Measurements from ENCODE around the gene RIN3. TPM values are rescaled to one million over a fixed set of nuclear protein-coding genes. Genes with fewer than 3 reads are reported as not detected.

The RIN3 gene
- total and polyA plus RNA-seq, 2 donors = 6.2 to 20.6 TPM

- 91% methylated on average over 7 of the region's 7 CpGs for WGBS
- Histone ChIP-seq H3K4me1 (ENCODE audit: control insufficient read depth in 2 of 2, insufficient read depth in 2 of 2, low read length in 2 of 2) (peaks cover 57 to 84% of the 10 kb centered on the region in 2 donors), H3K27ac (ENCODE audit: low read depth in 1 of 2, low read length in 1 of 2) (peak overlapping the region in 1 of 2 donors; percentile 77), H3K9me3 (ENCODE audit: control insufficient read depth in 2 of 2, insufficient read depth in 1 of 2, low read length in 1 of 2) (peaks cover 0 to 4% of the 10 kb centered on the region in 2 donors), H3K4me3 (ENCODE audit: low read length in 2 of 2) (no peak overlapping the region), H3K27me3 (ENCODE audit: control insufficient read depth in 2 of 2, insufficient read depth in 1 of 2, low read length in 1 of 2) (no peaks in the 10 kb centered on the region), H3K36me3 (ENCODE audit: control insufficient read depth in 2 of 2, insufficient read depth in 2 of 2, low read length in 1 of 2) (peaks cover 13 to 48% of the 10 kb centered on the region in 2 donors)
- DNase-seq (ENCODE audit: low read depth in 6 of 9, low spot score in 9 of 9) = no peak
These were observed 67.6 kb downstream of the RIN3 start for GRCh38 chr14:92581206-92581605.

- Histone ChIP-seq H3K36me3 (ENCODE audit: control insufficient read depth in 2 of 2, insufficient read depth in 2 of 2, low read length in 1 of 2) (peaks cover 13 to 49% of the 10 kb centered on the region in 2 donors), H3K4me3 (ENCODE audit: low read length in 2 of 2) (no peak overlapping the region), H3K9me3 (ENCODE audit: control insufficient read depth in 2 of 2, insufficient read depth in 1 of 2, low read length in 1 of 2) (peaks cover 0 to 4% of the 10 kb centered on the region in 2 donors), H3K27ac (ENCODE audit: low read depth in 1 of 2, low read length in 1 of 2) (peak overlapping the region; percentile 73 to 77), H3K4me1 (ENCODE audit: control insufficient read depth in 2 of 2, insufficient read depth in 2 of 2, low read length in 2 of 2) (peaks cover 55 to 84% of the 10 kb centered on the region in 2 donors), H3K27me3 (ENCODE audit: control insufficient read depth in 2 of 2, insufficient read depth in 1 of 2, low read length in 1 of 2) (no peaks in the 10 kb centered on the region)
- peak in 2 of 9 donors; percentile 46 to 71 for DNase-seq (ENCODE audit: low read depth in 6 of 9, low spot score in 9 of 9)
- WGBS = 37% methylated on average over 11 of the region's 11 CpGs
These were observed 68.5 kb downstream of the RIN3 start for GRCh38 chr14:92581966-92582566.

- DNase-seq (ENCODE audit: low read depth in 6 of 9, low spot score in 9 of 9) = peak in 1 of 9 donors; percentile 38
- 90% methylated on average over 12 of the region's 12 CpGs for WGBS
These were observed 69.3 kb downstream of the RIN3 start for GRCh38 chr14:92582706-92583452.

GRCh38 chr14:92584220-92584619, 70.6 kb downstream of the RIN3 start:
- no peaks in the 10 kb centered on the region for H3K27me3 ChIP-seq (ENCODE audit: control insufficient read depth in 2 of 2, insufficient read depth in 1 of 2, low read length in 1 of 2)
- H3K9me3 ChIP-seq (ENCODE audit: control insufficient read depth in 2 of 2, insufficient read depth in 1 of 2, low read length in 1 of 2) = peaks cover 0 to 4% of the 10 kb centered on the region in 2 donors
- no peak overlapping the region for H3K27ac ChIP-seq (ENCODE audit: low read depth in 1 of 2, low read length in 1 of 2)
- DNase-seq (ENCODE audit: low read depth in 6 of 9, low spot score in 9 of 9) = no peak
- no peak overlapping the region for H3K4me3 ChIP-seq (ENCODE audit: low read length in 2 of 2)
- 96% methylated on average over 3 of the region's 3 CpGs for WGBS
- H3K4me1 ChIP-seq (ENCODE audit: control insufficient read depth in 2 of 2, insufficient read depth in 2 of 2, low read length in 2 of 2) = peaks cover 56 to 88% of the 10 kb centered on the region in 2 donors
- H3K36me3 ChIP-seq (ENCODE audit: control insufficient read depth in 2 of 2, insufficient read depth in 2 of 2, low read length in 1 of 2) = peaks cover 17 to 46% of the 10 kb centered on the region in 2 donors

More at GRCh38 chr14:92582706-92583452, 69.3 kb downstream of the RIN3 start:
- Histone ChIP-seq H3K27ac (ENCODE audit: low read depth in 1 of 2, low read length in 1 of 2) (peak overlapping the region; percentile 58 to 77), H3K36me3 (ENCODE audit: control insufficient read depth in 2 of 2, insufficient read depth in 2 of 2, low read length in 1 of 2) (peaks cover 13 to 43% of the 10 kb centered on the region in 2 donors), H3K4me3 (ENCODE audit: low read length in 2 of 2) (no peak overlapping the region), H3K4me1 (ENCODE audit: control insufficient read depth in 2 of 2, insufficient read depth in 2 of 2, low read length in 2 of 2) (peaks cover 52 to 84% of the 10 kb centered on the region in 2 donors), H3K27me3 (ENCODE audit: control insufficient read depth in 2 of 2, insufficient read depth in 1 of 2, low read length in 1 of 2) (no peaks in the 10 kb centered on the region), H3K9me3 (ENCODE audit: control insufficient read depth in 2 of 2, insufficient read depth in 1 of 2, low read length in 1 of 2) (peaks cover 0 to 4% of the 10 kb centered on the region in 2 donors)

GRCh38 chr14:92584816-92585215, 71.2 kb downstream of the RIN3 start:
- Histone ChIP-seq H3K4me1 (ENCODE audit: control insufficient read depth in 2 of 2, insufficient read depth in 2 of 2, low read length in 2 of 2) (peaks cover 56 to 91% of the 10 kb centered on the region in 2 donors), H3K4me3 (ENCODE audit: low read length in 2 of 2) (no peak overlapping the region), H3K27me3 (ENCODE audit: control insufficient read depth in 2 of 2, insufficient read depth in 1 of 2, low read length in 1 of 2) (no peaks in the 10 kb centered on the region), H3K9me3 (ENCODE audit: control insufficient read depth in 2 of 2, insufficient read depth in 1 of 2, low read length in 1 of 2) (peaks cover 0 to 4% of the 10 kb centered on the region in 2 donors), H3K36me3 (ENCODE audit: control insufficient read depth in 2 of 2, insufficient read depth in 2 of 2, low read length in 1 of 2) (peaks cover 14 to 42% of the 10 kb centered on the region in 2 donors), H3K27ac (ENCODE audit: low read depth in 1 of 2, low read length in 1 of 2) (peak overlapping the region in 1 of 2 donors; percentile 95)
- peak in 1 of 9 donors; percentile 32 for DNase-seq (ENCODE audit: low read depth in 6 of 9, low spot score in 9 of 9)
- WGBS = 92% methylated on average over 6 of the region's 6 CpGs

GRCh38 chr14:92585981-92586937, 72.7 kb downstream of the RIN3 start:
- 11% methylated on average over 9 of the region's 9 CpGs for WGBS
- DNase-seq (ENCODE audit: low read depth in 6 of 9, low spot score in 9 of 9) = peak in 6 of 9 donors; percentile 58 to 85 (median 67)
- Histone ChIP-seq H3K9me3 (ENCODE audit: control insufficient read depth in 2 of 2, insufficient read depth in 1 of 2, low read length in 1 of 2) (peaks cover 0 to 4% of the 10 kb centered on the region in 2 donors), H3K4me3 (ENCODE audit: low read length in 2 of 2) (no peak overlapping the region), H3K36me3 (ENCODE audit: control insufficient read depth in 2 of 2, insufficient read depth in 2 of 2, low read length in 1 of 2) (peaks cover 9 to 28% of the 10 kb centered on the region in 2 donors), H3K27ac (ENCODE audit: low read depth in 1 of 2, low read length in 1 of 2) (peak overlapping the region; percentile 84 to 95), H3K27me3 (ENCODE audit: control insufficient read depth in 2 of 2, insufficient read depth in 1 of 2, low read length in 1 of 2) (no peaks in the 10 kb centered on the region), H3K4me1 (ENCODE audit: control insufficient read depth in 2 of 2, insufficient read depth in 2 of 2, low read length in 2 of 2) (peaks cover 53 to 90% of the 10 kb centered on the region in 2 donors)

- H3K9me3 ChIP-seq (ENCODE audit: control insufficient read depth in 2 of 2, insufficient read depth in 1 of 2, low read length in 1 of 2) = peaks cover 0 to 4% of the 10 kb centered on the region in 2 donors
- peak overlapping the region; percentile 84 to 89 for H3K27ac ChIP-seq (ENCODE audit: low read depth in 1 of 2, low read length in 1 of 2)
- peaks cover 9 to 25% of the 10 kb centered on the region in 2 donors for H3K36me3 ChIP-seq (ENCODE audit: control insufficient read depth in 2 of 2, insufficient read depth in 2 of 2, low read length in 1 of 2)
- WGBS = 44% methylated on average over 7 of the region's 7 CpGs
- no peak overlapping the region for H3K4me3 ChIP-seq (ENCODE audit: low read length in 2 of 2)
- peaks cover 44 to 81% of the 10 kb centered on the region in 2 donors for H3K4me1 ChIP-seq (ENCODE audit: control insufficient read depth in 2 of 2, insufficient read depth in 2 of 2, low read length in 2 of 2)
- DNase-seq (ENCODE audit: low read depth in 6 of 9, low spot score in 9 of 9) = peak in 1 of 9 donors; percentile 54
- no peaks in the 10 kb centered on the region for H3K27me3 ChIP-seq (ENCODE audit: control insufficient read depth in 2 of 2, insufficient read depth in 1 of 2, low read length in 1 of 2)
These were observed 73.5 kb downstream of the RIN3 start for GRCh38 chr14:92586963-92587699.

- 74% methylated on average over 2 of the region's 2 CpGs for WGBS
- Histone ChIP-seq H3K4me3 (ENCODE audit: low read length in 2 of 2) (no peak overlapping the region), H3K36me3 (ENCODE audit: control insufficient read depth in 2 of 2, insufficient read depth in 2 of 2, low read length in 1 of 2) (peaks cover 9 to 23% of the 10 kb centered on the region in 2 donors), H3K27ac (ENCODE audit: low read depth in 1 of 2, low read length in 1 of 2) (peak overlapping the region; percentile 25 to 84), H3K9me3 (ENCODE audit: control insufficient read depth in 2 of 2, insufficient read depth in 1 of 2, low read length in 1 of 2) (no peaks in the 10 kb centered on the region), H3K4me1 (ENCODE audit: control insufficient read depth in 2 of 2, insufficient read depth in 2 of 2, low read length in 2 of 2) (peaks cover 44 to 75% of the 10 kb centered on the region in 2 donors), H3K27me3 (ENCODE audit: control insufficient read depth in 2 of 2, insufficient read depth in 1 of 2, low read length in 1 of 2) (no peaks in the 10 kb centered on the region)
- DNase-seq (ENCODE audit: low read depth in 6 of 9, low spot score in 9 of 9) = no peak
These were observed 74.1 kb downstream of the RIN3 start for GRCh38 chr14:92587700-92588085.
